CD8-positive, alpha-beta memory T cell (primary cell): ENCODE measurements around the gene IL6. TPM values are rescaled to one million over a fixed set of nuclear protein-coding genes. Genes with fewer than 3 reads are reported as not detected.
"Not testable (repeated sequence)": the region's sequence is repeated elsewhere in the genome, so short reads cannot be mapped to it uniquely, and the experiment has no call there.

Experiments used
- CTCF ChIA-PET: fragments of 350-600 bp; sonication (Branson Sonifier 250); formaldehyde crosslinking; loops from one replicate; lab custom pipeline; 2021; ENCODE audit warnings: antibody characterized with exemption; lab: Charles Lee
- POLR2A ChIA-PET: fragments of 350-600 bp; sonication (Branson Sonifier 250); formaldehyde crosslinking; loops from one replicate; lab custom pipeline; 2021; ENCODE audit warnings: antibody characterized with exemption; lab: Charles Lee
- DNase-seq, 5 donors: peaks; one replicate each; pipeline versions ENCODE4 v3.0.0 to v3.0.0-alpha.2; 2020 to 2022; ENCODE audit warnings: mixed read lengths in 1 of 5
- H3K27ac ChIP-seq: one replicate; pipeline ENCODE4 v1.7.0; 2013; ENCODE audit warnings: low read depth, mild to moderate bottlenecking, low read length, moderate library complexity
- H3K27me3 ChIP-seq: 2 replicates; pipeline ENCODE4 v1.7.0; 2013; ENCODE audit warnings: low read length, mild to moderate bottlenecking; ENCODE audit not compliant: insufficient read depth, poor library complexity, severe bottlenecking
- H3K36me3 ChIP-seq: 2 replicates; pipeline ENCODE4 v1.7.0; 2013; ENCODE audit warnings: mild to moderate bottlenecking, low read length, moderate library complexity; ENCODE audit not compliant: insufficient read depth
- H3K4me1 ChIP-seq: 2 replicates; pipeline ENCODE4 v1.7.0; 2013; ENCODE audit warnings: mild to moderate bottlenecking, low read length, moderate library complexity; ENCODE audit not compliant: insufficient read depth
- H3K4me3 ChIP-seq: 2 replicates; pipeline ENCODE4 v1.7.0; 2013; ENCODE audit warnings: mild to moderate bottlenecking, low read length
- H3K9me3 ChIP-seq: 2 replicates; pipeline ENCODE4 v1.7.0; 2013; ENCODE audit warnings: mild to moderate bottlenecking, low read length
- H3K27ac Mint-ChIP-seq, 8 donors: one replicate each; pipeline ENCODE4 v1.8.0; 2020 to 2021; ENCODE audit warnings: mixed read lengths in 8 of 8, mild to moderate bottlenecking in 6 of 8, inconsistent platforms in 3 of 8, moderate library complexity in 3 of 8
- H3K27me3 Mint-ChIP-seq, 2 donors: one replicate each; pipeline ENCODE4 v1.8.0; 2020 to 2021; ENCODE audit warnings: mixed read lengths in 2 of 2, mild to moderate bottlenecking in 1 of 2, moderate library complexity in 1 of 2
- H3K36me3 Mint-ChIP-seq, 3 donors: one replicate each; pipeline ENCODE4 v1.8.0; 2020 to 2021; ENCODE audit warnings: mixed read lengths in 3 of 3, inconsistent platforms in 1 of 3, mild to moderate bottlenecking in 1 of 3
- H3K4me1 Mint-ChIP-seq, 3 donors: one replicate each; pipeline ENCODE4 v1.8.0; 2020 to 2021; ENCODE audit warnings: mixed read lengths in 3 of 3, inconsistent platforms in 1 of 3, mild to moderate bottlenecking in 1 of 3
- H3K4me3 Mint-ChIP-seq, 7 donors: one replicate each; pipeline ENCODE4 v1.8.0; 2020 to 2021; ENCODE audit warnings: mixed read lengths in 7 of 7, mild to moderate bottlenecking in 6 of 7, moderate library complexity in 4 of 7, inconsistent platforms in 2 of 7
- H3K9me3 Mint-ChIP-seq, 5 donors: one replicate each; pipeline ENCODE4 v1.8.0; 2020 to 2022; ENCODE audit warnings: mixed read lengths in 5 of 5, mild to moderate bottlenecking in 3 of 5, moderate library complexity in 2 of 5, inconsistent platforms in 1 of 5
- polyA plus RNA-seq: library from polyadenylated mRNA; unstranded; fragments of 300-500 nt; fragmentation: Illumina TruSeq; gene quantifications from one replicate; pipeline ENCODE4 v1.2.3, GENCODE V29; 2021
- total RNA-seq, 2 experiments: library from RNA; stranded (reverse); gene quantifications; one replicate each; pipeline ENCODE4 v1.2.3, GENCODE V29; 2021

IL6 gene
- 1 to 10 TPM in 1 of 2 experiments, under 1 TPM in 1; 0.72 to 1.7 TPM for total RNA-seq
- polyA plus RNA-seq, result not detected

DNA sequence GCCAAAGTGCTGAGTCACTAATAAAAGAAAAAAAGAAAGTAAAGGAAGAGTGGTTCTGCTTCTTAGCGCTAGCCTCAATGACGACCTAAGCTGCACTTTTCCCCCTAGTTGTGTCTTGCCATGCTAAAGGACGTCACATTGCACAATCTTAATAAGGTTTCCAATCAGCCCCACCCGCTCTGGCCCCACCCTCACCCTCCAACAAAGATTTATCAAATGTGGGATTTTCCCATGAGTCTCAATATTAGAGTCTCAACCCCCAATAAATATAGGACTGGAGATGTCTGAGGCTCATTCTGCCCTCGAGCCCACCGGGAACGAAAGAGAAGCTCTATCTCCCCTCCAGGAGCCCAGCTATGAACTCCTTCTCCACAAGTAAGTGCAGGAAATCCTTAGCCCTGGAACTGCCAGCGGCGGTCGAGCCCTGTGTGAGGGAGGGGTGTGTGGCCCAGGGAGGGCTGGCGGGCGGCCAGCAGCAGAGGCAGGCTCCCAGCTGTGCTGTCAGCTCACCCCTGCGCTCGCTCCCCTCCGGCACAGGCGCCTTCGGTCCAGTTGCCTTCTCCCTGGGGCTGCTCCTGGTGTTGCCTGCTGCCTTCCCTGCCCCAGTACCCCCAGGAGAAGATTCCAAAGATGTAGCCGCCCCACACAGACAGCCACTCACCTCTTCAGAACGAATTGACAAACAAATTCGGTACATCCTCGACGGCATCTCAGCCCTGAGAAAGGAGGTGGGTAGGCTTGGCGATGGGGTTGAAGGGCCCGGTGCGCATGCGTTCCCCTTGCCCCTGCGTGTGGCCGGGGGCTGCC lies at the start of gene IL6:
IL6 (plus strand) TSS at position 294 of the 807 bp plus-strand sequence; CDS start at position 357, 63 bp downstream.
- Mint-ChIP-seq H3K4me3 (peak within 1 kb of the TSS in 6 of 7 donors; percentile 50 to 74 (median 65)), H3K27me3 (peaks cover 11 to 50% of the 10 kb centered on the region in 2 donors), H3K4me1 (peaks cover 13 to 26% (median 23%) of the 10 kb centered on the region in 3 donors), H3K36me3 (no peaks in the 10 kb centered on the region), H3K27ac (peak within 1 kb of the TSS in 2 of 8 donors; percentile 45 to 48), H3K9me3 (no peaks in the 10 kb centered on the region)
- no peak within 1 kb of the TSS for H3K27ac ChIP-seq
- peaks cover 14% of the 10 kb centered on the region for H3K4me1 ChIP-seq
- CTCF ChIA-PET, result interaction anchor here (0.8 to 1.2 kb wide), 5 partner anchors 10 to 328 kb away, joined by 3 to 9 read pairs (median 3); no protein-coding TSS in a partner anchor
- H3K4me3 ChIP-seq, result no peak within 1 kb of the TSS
- POLR2A ChIA-PET, result no interaction called here
- DNase-seq, result peak in 1 of 5 donors; percentile 5
- H3K9me3 ChIP-seq, result no peaks in the 10 kb centered on the region
- no peaks in the 10 kb centered on the region for H3K36me3 ChIP-seq
- H3K27me3 ChIP-seq, result no peaks in the 10 kb centered on the region

DNA sequence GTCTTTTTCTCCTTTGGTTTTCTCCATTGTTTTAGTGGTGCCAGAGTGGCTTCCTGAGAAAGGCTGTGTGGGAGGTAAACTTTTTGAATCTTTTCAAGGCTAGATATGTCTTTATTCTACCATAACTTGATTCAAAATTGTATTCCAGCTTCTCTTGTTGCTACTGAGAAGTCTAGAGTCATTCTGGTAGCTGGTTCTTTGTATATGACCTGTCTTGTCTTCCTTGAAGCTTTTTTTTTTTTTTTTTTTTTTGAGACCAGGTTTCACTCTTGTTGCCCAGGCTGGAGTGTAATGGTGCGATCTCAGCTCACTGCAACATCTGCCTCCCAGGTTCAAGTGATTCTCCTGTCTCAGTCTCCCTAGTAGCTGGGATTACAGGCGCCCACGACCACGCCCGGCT lies 49.7 kb upstream of the IL6 start:
- CTCF ChIA-PET, H3K27me3 ChIP-seq, H3K9me3 Mint-ChIP-seq, H3K36me3 Mint-ChIP-seq, H3K27ac ChIP-seq, DNase-seq, H3K4me3 Mint-ChIP-seq, H3K27me3 Mint-ChIP-seq, POLR2A ChIA-PET, H3K4me3 ChIP-seq, H3K9me3 ChIP-seq, H3K36me3 ChIP-seq: not testable (repeated sequence)
- H3K4me1 Mint-ChIP-seq, result peaks cover 28 to 65% (median 43%) of the 10 kb centered on the region in 3 donors
- H3K4me1 ChIP-seq, result peaks cover 78% of the 10 kb centered on the region
- peak overlapping the region in 1 of 8 donors; percentile 51 for H3K27ac Mint-ChIP-seq

- Mint-ChIP-seq H3K9me3 (peaks cover 0 to 1% (median 0%) of the 10 kb centered on the region in 5 donors), H3K27me3 (peaks cover 3 to 6% of the 10 kb centered on the region in 2 donors), H3K27ac (peak overlapping the region in 3 of 8 donors; percentile 2 to 51 (median 35)), H3K36me3 (peaks cover 0 to 2% (median 0%) of the 10 kb centered on the region in 3 donors), H3K4me3 (peak overlapping the region in 2 of 7 donors; percentile 17 to 22), H3K4me1 (peaks cover 28 to 61% (median 40%) of the 10 kb centered on the region in 3 donors)
- H3K36me3 ChIP-seq, result no peaks in the 10 kb centered on the region
- peaks cover 74% of the 10 kb centered on the region for H3K4me1 ChIP-seq
- no peaks in the 10 kb centered on the region for H3K27me3 ChIP-seq
- no peaks in the 10 kb centered on the region for H3K9me3 ChIP-seq
- no peak for DNase-seq
- no peak overlapping the region for H3K4me3 ChIP-seq
- no peak overlapping the region for H3K27ac ChIP-seq
- CTCF ChIA-PET, result no interaction called here
- POLR2A ChIA-PET, result no interaction called here
Observed at GRCh38 chr7:22677680-22678079, 49.3 kb upstream of the IL6 start.

DNA sequence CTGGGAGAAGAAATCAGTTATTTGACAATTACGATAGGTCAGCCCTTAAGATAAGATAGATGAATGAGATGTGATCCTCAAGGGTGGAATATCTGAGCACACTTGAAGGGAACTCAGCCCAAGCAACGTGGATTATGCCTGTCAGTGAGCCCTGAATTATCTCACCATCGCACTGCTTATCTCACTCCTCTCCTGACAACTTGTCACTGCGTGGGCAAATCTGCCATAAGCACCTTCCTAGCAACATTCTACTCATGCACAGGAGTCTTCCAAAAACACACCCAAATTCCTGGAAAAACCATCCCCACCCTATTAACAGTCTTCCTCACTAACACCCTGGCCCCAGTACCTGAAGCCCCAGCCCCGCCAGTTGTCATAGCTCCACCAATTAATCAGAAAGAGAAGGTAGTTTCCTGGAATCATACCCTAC lies 46.5 kb upstream of the IL6 start:
- Mint-ChIP-seq H3K36me3 (no peaks in the 10 kb centered on the region), H3K4me1 (peaks cover 24 to 44% (median 30%) of the 10 kb centered on the region in 3 donors), H3K9me3 (peaks cover 0 to 2% (median 0%) of the 10 kb centered on the region in 5 donors), H3K27me3 (peaks cover 3 to 14% of the 10 kb centered on the region in 2 donors), H3K27ac (peak overlapping the region in 1 of 8 donors; percentile 26), H3K4me3 (no peak overlapping the region)
- no peak for DNase-seq
- POLR2A ChIA-PET, result no interaction called here
- Histone ChIP-seq H3K27ac (no peak overlapping the region), H3K4me1 (peaks cover 48% of the 10 kb centered on the region), H3K9me3 (no peaks in the 10 kb centered on the region), H3K36me3 (no peaks in the 10 kb centered on the region), H3K27me3 (no peaks in the 10 kb centered on the region), H3K4me3 (no peak overlapping the region)
- CTCF ChIA-PET, result no interaction called here

DNA sequence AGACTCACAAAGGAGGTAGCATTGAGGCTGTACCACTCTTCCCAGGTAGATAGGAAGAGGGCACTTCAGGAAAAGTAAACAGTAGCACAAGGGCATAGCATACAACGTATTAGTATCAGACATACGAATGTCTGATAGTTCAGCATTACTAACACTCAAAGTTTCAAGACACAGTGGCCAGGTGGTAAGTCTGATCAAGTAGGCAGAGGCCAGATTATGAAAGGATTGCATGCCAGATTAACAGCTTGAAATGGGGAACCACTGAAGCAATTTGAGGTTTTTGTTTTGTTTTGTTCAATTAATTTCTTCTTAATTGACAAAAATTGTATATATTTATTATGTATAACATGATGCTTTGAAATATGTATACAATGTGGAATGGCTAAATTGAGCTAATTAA lies 45.7 kb upstream of the IL6 start:
- peaks cover 0 to 2% (median 0%) of the 10 kb centered on the region in 5 donors for H3K9me3 Mint-ChIP-seq
- ChIA-PET POLR2A (no interaction called here), CTCF (no interaction called here)

GRCh38 chr7:22681852-22682657 lies 44.9 kb upstream of the IL6 start:
- peak overlapping the region; percentile 52 for H3K27ac ChIP-seq
- H3K9me3 ChIP-seq, result no peaks in the 10 kb centered on the region
- H3K4me3 Mint-ChIP-seq, result no peak overlapping the region
- ChIA-PET POLR2A (no interaction called here), CTCF (no interaction called here)
- H3K27ac Mint-ChIP-seq, result no peak overlapping the region
- H3K27me3 ChIP-seq, result no peaks in the 10 kb centered on the region
- peaks cover 11 to 28% (median 14%) of the 10 kb centered on the region in 3 donors for H3K4me1 Mint-ChIP-seq
- DNase-seq, result no peak
- H3K4me1 ChIP-seq, result peaks cover 32% of the 10 kb centered on the region
- no peaks in the 10 kb centered on the region for H3K36me3 Mint-ChIP-seq
- peaks cover 0 to 2% (median 0%) of the 10 kb centered on the region in 5 donors for H3K9me3 Mint-ChIP-seq
- no peak overlapping the region for H3K4me3 ChIP-seq
- H3K27me3 Mint-ChIP-seq, result peaks cover 5 to 14% of the 10 kb centered on the region in 2 donors
- no peaks in the 10 kb centered on the region for H3K36me3 ChIP-seq

More for the DNA sequence above, 45.7 kb upstream of the IL6 start:
- Mint-ChIP-seq H3K4me3 (no peak overlapping the region), H3K4me1 (peaks cover 18 to 36% (median 21%) of the 10 kb centered on the region in 3 donors), H3K27me3 (peaks cover 3 to 14% of the 10 kb centered on the region in 2 donors), H3K27ac (no peak overlapping the region), H3K36me3 (no peaks in the 10 kb centered on the region)
- Histone ChIP-seq H3K4me3 (no peak overlapping the region), H3K4me1 (peaks cover 40% of the 10 kb centered on the region), H3K27ac (peak overlapping the region; percentile 52), H3K36me3 (no peaks in the 10 kb centered on the region), H3K9me3 (no peaks in the 10 kb centered on the region), H3K27me3 (no peaks in the 10 kb centered on the region)
- no peak for DNase-seq

GRCh38 chr7:22683379-22683778 lies 43.6 kb upstream of the IL6 start:
- Mint-ChIP-seq H3K36me3 (no peaks in the 10 kb centered on the region), H3K27ac (no peak overlapping the region), H3K4me1 (peaks cover 2 to 15% (median 3%) of the 10 kb centered on the region in 3 donors), H3K9me3 (peaks cover 0 to 2% (median 0%) of the 10 kb centered on the region in 5 donors), H3K4me3 (no peak overlapping the region), H3K27me3 (peaks cover 6 to 14% of the 10 kb centered on the region in 2 donors)
- no peaks in the 10 kb centered on the region for H3K36me3 ChIP-seq
- CTCF ChIA-PET, result no interaction called here
- no peaks in the 10 kb centered on the region for H3K9me3 ChIP-seq
- POLR2A ChIA-PET, result no interaction called here
- no peaks in the 10 kb centered on the region for H3K27me3 ChIP-seq
- no peak for DNase-seq
- peaks cover 21% of the 10 kb centered on the region for H3K4me1 ChIP-seq
- no peak overlapping the region for H3K27ac ChIP-seq
- no peak overlapping the region for H3K4me3 ChIP-seq
